Upper lobe of left lung (tissue), 6 donors: ENCODE data around the gene SND1. TPM values are rescaled to one million over a fixed set of nuclear protein-coding genes. Genes with fewer than 3 reads are reported as not detected.
A peak's percentile ranks its signal among the peaks of the same experiment; 100 is the strongest.

Source experiments
- ATAC-seq, 2 donors: fragments of 200-7000 bp; cut with Tn5 transposase; one replicate each; pipeline ENCODE4 v1.9.1; 2022; ENCODE audit warnings: mild to moderate bottlenecking in 2 of 2, moderate library complexity in 2 of 2; ENCODE audit not compliant: low FRiP score in 2 of 2
- DNase-seq, 2 donors: peaks; one replicate each; pipeline ENCODE4 v3.0.0-alpha.2; 2019 to 2020
- H3K27ac ChIP-seq, 4 donors: fragments of 200-600 bp; sonication (generic); one replicate each; pipeline ENCODE4 v1.5.1; 2016 to 2019
- H3K27me3 ChIP-seq, 4 donors: fragments of 200-600 bp; sonication (generic); one replicate each; pipeline ENCODE4 v1.5.1; 2017 to 2019
- H3K36me3 ChIP-seq, 4 donors: fragments of 200-600 bp; sonication (generic); one replicate each; pipeline ENCODE4 v1.5.1; 2016 to 2019
- H3K4me1 ChIP-seq, 4 donors: fragments of 200-600 bp; sonication (generic); one replicate each; pipeline ENCODE4 v1.5.1; 2018 to 2019
- H3K4me3 ChIP-seq, 4 donors: fragments of 200-600 bp; sonication (generic); one replicate each; pipeline ENCODE4 v1.5.1; 2017 to 2019; ENCODE audit warnings: mild to moderate bottlenecking in 2 of 4, moderate library complexity in 1 of 4
- H3K9me3 ChIP-seq, 4 donors: fragments of 200-600 bp; sonication (generic); one replicate each; pipeline ENCODE4 v1.5.1; 2018 to 2019
- CTCF ChIP-seq, 6 experiments: fragments of 450-650 bp in 4 of 6; fragments of 200-600 bp in 2 of 6; sonication (generic) in 2 of 6; IDR thresholded peaks; one replicate each; pipeline ENCODE4 v1.5.1; 2016 to 2019; ENCODE audit warnings: antibody characterized with exemption in 6 of 6
- EP300 ChIP-seq, 4 donors: sonication (generic); formaldehyde crosslinking; IDR thresholded peaks; one replicate each; pipeline ENCODE4 v1.5.1; 2017; ENCODE audit warnings: antibody characterized with exemption in 4 of 4, control low read depth in 2 of 4
- POLR2A ChIP-seq, 4 donors: fragments of 450-650 bp; IDR thresholded peaks; one replicate each; pipeline ENCODE4 v1.5.1; 2016 to 2017; ENCODE audit warnings: antibody characterized with exemption in 4 of 4, mild to moderate bottlenecking in 2 of 4
- POLR2AphosphoS5 ChIP-seq, 2 donors: sonication (generic); formaldehyde crosslinking; IDR thresholded peaks; one replicate each; pipeline ENCODE4 v1.5.1; 2017; ENCODE audit warnings: antibody characterized with exemption in 2 of 2
- WGBS, 2 donors: methylation state at CpG; one replicate each; pipeline ENCODE4 v1.1.5; 2017 to 2018; 5-methylcytosine and 5-hydroxymethylcytosine counted together
- total RNA-seq, 6 donors: library from RNA; depleted of rRNA in 4 of 6; stranded (reverse); fragments of >200 nt in 4 of 6; gene quantifications; one replicate each; pipeline versions ENCODE4 v1.1.0 to v1.2.1, GENCODE V29; 2016 to 2021
- donor health status: DM: no; HTN: no; CAD: no; lungs with moderate emphysema.
- donor health status: DM: no; HTN: yes; CAD: no; lungs with severe emphysema.

The SND1 gene
- total RNA-seq, 6 donors from 2014 or later = 107 to 167 (median 121) TPM

- Histone ChIP-seq H3K27me3 (no peaks in the 10 kb centered on the region), H3K27ac (no peak overlapping the region)
- peak in 1 of 2 donors; percentile 53 for ATAC-seq
Measured at GRCh38 chr7:127983804-127984332, 331.9 kb downstream of the SND1 start.

GRCh38 chr7:127986581-127987521, 334.9 kb downstream of the SND1 start:
- H3K27ac ChIP-seq = no peak overlapping the region
- 77% methylated on average over 4 of the region's 4 CpGs for WGBS, 2 donors
- no peaks in the 10 kb centered on the region for H3K27me3 ChIP-seq
- H3K4me3 ChIP-seq = no peak overlapping the region
- DNase-seq = no peak
- H3K4me1 ChIP-seq = peaks cover under 1 to 24% (median 7%) of the 10 kb centered on the region in 4 donors
- H3K9me3 ChIP-seq = no peaks in the 10 kb centered on the region
- ATAC-seq = no peak
- peaks cover 0 to 12% (median 2%) of the 10 kb centered on the region in 4 donors for H3K36me3 ChIP-seq
- TF ChIP-seq EP300 (IDR thresholded peaks at IDR 0.05) (no peak), POLR2AphosphoS5 (IDR thresholded peaks at IDR 0.05) (no peak), POLR2A (IDR thresholded peaks at IDR 0.05) (no peak), CTCF (IDR thresholded peaks at IDR 0.05) (no peak)

More at GRCh38 chr7:127983804-127984332, 331.9 kb downstream of the SND1 start:
- TF ChIP-seq POLR2AphosphoS5 (IDR thresholded peaks at IDR 0.05) (no peak), POLR2A (IDR thresholded peaks at IDR 0.05) (no peak), CTCF (IDR thresholded peaks at IDR 0.05) (no peak), EP300 (IDR thresholded peaks at IDR 0.05) (no peak)
- Histone ChIP-seq H3K36me3 (no peaks in the 10 kb centered on the region), H3K4me3 (no peak overlapping the region), H3K9me3 (peaks cover 0 to 4% (median 3%) of the 10 kb centered on the region in 4 donors), H3K4me1 (peaks cover 0 to 15% (median 6%) of the 10 kb centered on the region in 4 donors)
- 66 to 71% methylated on average over 5 of the region's 5 CpGs for WGBS, 2 donors
- DNase-seq = no peak

- 67 to 90% methylated on average over 1 of the region's 1 CpG for WGBS, 2 donors
- Histone ChIP-seq H3K9me3 (no peaks in the 10 kb centered on the region), H3K27ac (no peak overlapping the region), H3K4me1 (peaks cover 4 to 24% (median 8%) of the 10 kb centered on the region in 4 donors), H3K4me3 (no peak overlapping the region), H3K27me3 (no peaks in the 10 kb centered on the region), H3K36me3 (peaks cover 0 to 19% (median 2%) of the 10 kb centered on the region in 4 donors)
- TF ChIP-seq POLR2AphosphoS5 (IDR thresholded peaks at IDR 0.05) = no peak
- TF ChIP-seq EP300 (IDR thresholded peaks at IDR 0.05) = no peak
- TF ChIP-seq POLR2A (IDR thresholded peaks at IDR 0.05) = no peak
- no peak for TF ChIP-seq CTCF (IDR thresholded peaks at IDR 0.05)
- no peak for ATAC-seq
- DNase-seq = no peak
Measured at GRCh38 chr7:127988751-127989150, 336.8 kb downstream of the SND1 start.

GRCh38 chr7:127993317-127993716, 341.3 kb downstream of the SND1 start:
- Histone ChIP-seq H3K4me3 (no peak overlapping the region), H3K9me3 (no peaks in the 10 kb centered on the region), H3K36me3 (peaks cover 0 to 23% (median 2%) of the 10 kb centered on the region in 4 donors), H3K27me3 (no peaks in the 10 kb centered on the region), H3K4me1 (peaks cover 6 to 38% (median 23%) of the 10 kb centered on the region in 4 donors), H3K27ac (no peak overlapping the region)
- no peak for DNase-seq
- WGBS, 2 donors = 93 to 94% methylated on average over 6 of the region's 6 CpGs
- no peak for ATAC-seq
- TF ChIP-seq EP300 (IDR thresholded peaks at IDR 0.05) (no peak), POLR2A (IDR thresholded peaks at IDR 0.05) (no peak), POLR2AphosphoS5 (IDR thresholded peaks at IDR 0.05) (no peak), CTCF (IDR thresholded peaks at IDR 0.05) (no peak)
